Measurements from ENCODE around the gene GSTP1. TPM values are rescaled to one million over a fixed set of nuclear protein-coding genes. Genes with fewer than 3 reads are reported as not detected.
"Not testable (repeated sequence)": the region's sequence is repeated elsewhere in the genome, so short reads cannot be mapped to it uniquely, and the experiment has no call there.

GSTP1 gene
- total RNA-seq, 1 donor from 2014 or later, result 1,138 TPM

GRCh38 chr11:67599149-67599548 is 15.5 kb downstream of the GSTP1 start:
- DNase-seq, result no peak

- no peak for DNase-seq
Measured at GRCh38 chr11:67600324-67601029, 16.9 kb downstream of the GSTP1 start.

- no peak for DNase-seq
Measured at GRCh38 chr11:67601098-67601497, 17.5 kb downstream of the GSTP1 start.

GRCh38 chr11:67604119-67604518 is 20.5 kb downstream of the GSTP1 start:
- DNase-seq, result not testable (repeated sequence)

GRCh38 chr11:67604815-67605214 is 21.2 kb downstream of the GSTP1 start:
- no peak for DNase-seq

- DNase-seq, result no peak
Measured at GRCh38 chr11:67605231-67606011, 21.8 kb downstream of the GSTP1 start.

GRCh38 chr11:67606093-67606491 is 22.5 kb downstream of the GSTP1 start:
- peak; percentile 38 for DNase-seq

- peak; percentile 95 for DNase-seq
Measured at GRCh38 chr11:67606492-67607295, 23.1 kb downstream of the GSTP1 start, which contains the start of gene NDUFV1. Gene NDUFV1 (plus strand): TSS chr11:67606936. CDS start chr11:67607005, 69 bp downstream.

GRCh38 chr11:67607507-67607906 is 23.9 kb downstream of the GSTP1 start:
- DNase-seq, result no peak

GRCh38 chr11:67608486-67608885 is 24.9 kb downstream of the GSTP1 start:
- DNase-seq, result no peak

- no peak for DNase-seq
Measured at GRCh38 chr11:67609316-67609715, 25.7 kb downstream of the GSTP1 start.

- DNase-seq, result no peak
Measured at GRCh38 chr11:67610302-67610868, 26.8 kb downstream of the GSTP1 start.

GRCh38 chr11:67611165-67611564 is 27.6 kb downstream of the GSTP1 start:
- DNase-seq, result no peak

- DNase-seq, result no peak
Measured at GRCh38 chr11:67611704-67612587, 28.3 kb downstream of the GSTP1 start.

GRCh38 chr11:67612751-67613150 is 29.1 kb downstream of the GSTP1 start:
- DNase-seq, result no peak

GRCh38 chr11:67613313-67613959 is 29.8 kb downstream of the GSTP1 start:
- no peak for DNase-seq

GRCh38 chr11:67613960-67614715 is 30.5 kb downstream of the GSTP1 start:
- peak; percentile 66 for DNase-seq

GRCh38 chr11:67614730-67615714 is 31.4 kb downstream of the GSTP1 start:
- DNase-seq, result peak; percentile 48
